Frontal cortex (tissue), 4 donors: ENCODE data around the gene EXO5. TPM values are rescaled to one million over a fixed set of nuclear protein-coding genes. Genes with fewer than 3 reads are reported as not detected.
"Not testable (repeated sequence)": the region's sequence is repeated elsewhere in the genome, so short reads cannot be mapped to it uniquely, and the experiment has no call there.

Source experiments
- DNase-seq, 2 donors: peaks; one replicate each; pipeline ENCODE4 v3.0.0; 2012; ENCODE audit warnings: low spot score in 2 of 2
- FAIRE-seq: peaks from 2 replicates; lab custom pipeline; 2012; peaks lifted over from hg19 to GRCh38; lab: Jason Lieb, UNC
- small RNA-seq: library from RNA; depleted of rRNA; stranded (forward); fragments of <200 nt; gene quantifications from one replicate; pipeline ENCODE3, GENCODE V24; 2014
- total RNA-seq: library from RNA; depleted of rRNA; stranded (reverse); fragments of >200 nt; gene quantifications from one replicate; pipeline ENCODE4 v1.2.3, GENCODE V29; 2014
- donor health status: control.
- donor health status: control.
- donor health status: control.

The EXO5 gene
- total RNA-seq, 1 donor from 2014 or later: 28.5 TPM

- no peak for DNase-seq
- FAIRE-seq: no peak
Observed at GRCh38 chr1:40539338-40539737, 30.8 kb downstream of the EXO5 start.

DNA sequence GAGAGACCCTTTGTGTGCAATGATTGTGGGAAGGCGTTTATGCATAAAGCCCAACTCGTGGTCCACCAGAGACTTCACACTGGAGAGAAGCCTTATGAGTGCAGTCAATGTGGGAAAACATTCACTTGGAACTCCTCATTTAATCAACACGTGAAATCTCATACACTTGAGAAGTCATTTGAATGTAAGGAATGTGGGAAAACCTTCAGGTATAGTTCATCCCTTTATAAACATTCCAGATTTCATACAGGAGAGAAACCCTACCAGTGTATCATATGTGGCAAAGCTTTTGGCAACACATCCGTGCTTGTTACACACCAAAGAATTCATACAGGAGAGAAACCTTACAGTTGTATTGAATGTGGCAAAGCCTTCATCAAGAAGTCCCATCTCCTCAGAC is 38.4 kb downstream of the EXO5 start:
- no peak for FAIRE-seq
- no peak for DNase-seq

DNA sequence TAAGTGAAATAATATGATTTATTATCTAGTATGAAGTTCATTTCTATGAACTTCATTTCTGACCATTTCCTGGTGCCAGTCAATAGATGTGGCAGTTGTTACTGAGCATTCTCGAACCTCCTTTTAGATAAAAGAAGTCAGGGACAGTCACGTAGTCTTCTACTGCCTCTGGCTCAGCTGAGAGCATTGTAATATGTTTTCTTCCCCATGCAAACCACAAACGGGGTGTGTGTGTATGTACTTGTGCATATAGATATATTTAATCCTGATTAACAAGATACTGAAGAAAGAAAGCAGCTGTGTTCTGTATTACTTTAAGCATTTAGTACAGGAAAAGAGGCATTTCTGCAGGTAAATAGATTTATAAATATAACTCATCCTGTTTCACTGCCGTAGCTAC is 44.5 kb downstream of the EXO5 start:
- FAIRE-seq (no peak), DNase-seq (no peak)

DNA sequence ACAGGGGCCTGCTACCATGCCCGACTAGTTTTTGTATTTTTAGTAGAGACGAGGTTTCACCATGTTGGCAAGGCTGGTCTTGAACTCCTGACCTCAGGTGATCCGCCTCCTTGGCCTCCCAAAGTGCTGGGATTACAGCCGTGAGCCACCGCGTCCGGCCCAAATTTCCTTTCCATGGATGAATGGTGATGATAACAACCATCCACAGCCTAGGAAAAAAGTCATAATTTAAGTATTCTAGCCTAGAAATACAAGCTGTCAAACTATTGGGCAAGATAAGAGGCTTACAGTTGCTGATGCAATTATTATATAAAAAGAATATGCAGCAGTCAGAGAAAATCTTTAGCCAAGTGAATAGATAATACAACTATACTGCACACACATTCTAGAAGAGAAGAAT is 46.2 kb downstream of the EXO5 start:
- not testable (repeated sequence) for FAIRE-seq, DNase-seq

- DNase-seq (no peak), FAIRE-seq (no peak)
Observed at GRCh38 chr1:40556121-40556520, 47.6 kb downstream of the EXO5 start.

- DNase-seq, FAIRE-seq: not testable (repeated sequence)
Observed at GRCh38 chr1:40558241-40558640, 49.7 kb downstream of the EXO5 start.

DNA sequence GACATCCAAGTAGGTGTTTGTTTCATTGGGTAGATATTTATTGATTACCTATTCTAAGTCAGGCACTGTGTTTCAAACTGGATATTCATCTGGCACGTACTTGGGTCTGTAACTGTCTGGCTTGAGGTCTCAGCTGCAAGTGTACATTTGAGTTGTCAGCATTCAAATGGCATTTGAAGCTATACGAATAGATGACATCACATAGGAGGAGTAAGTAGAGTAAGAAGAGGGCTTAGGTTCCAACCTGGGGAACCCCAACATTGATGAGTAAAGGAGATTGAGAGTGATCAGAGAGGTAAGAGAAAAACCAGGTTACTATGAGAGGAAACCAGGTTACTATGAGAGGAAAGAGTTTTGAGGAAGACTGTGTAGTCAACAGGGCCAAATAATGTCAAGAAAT is 53.6 kb downstream of the EXO5 start:
- no peak for FAIRE-seq
- no peak for DNase-seq

- FAIRE-seq (no peak), DNase-seq (no peak)
Observed at GRCh38 chr1:40563266-40563665, 54.7 kb downstream of the EXO5 start.

DNA sequence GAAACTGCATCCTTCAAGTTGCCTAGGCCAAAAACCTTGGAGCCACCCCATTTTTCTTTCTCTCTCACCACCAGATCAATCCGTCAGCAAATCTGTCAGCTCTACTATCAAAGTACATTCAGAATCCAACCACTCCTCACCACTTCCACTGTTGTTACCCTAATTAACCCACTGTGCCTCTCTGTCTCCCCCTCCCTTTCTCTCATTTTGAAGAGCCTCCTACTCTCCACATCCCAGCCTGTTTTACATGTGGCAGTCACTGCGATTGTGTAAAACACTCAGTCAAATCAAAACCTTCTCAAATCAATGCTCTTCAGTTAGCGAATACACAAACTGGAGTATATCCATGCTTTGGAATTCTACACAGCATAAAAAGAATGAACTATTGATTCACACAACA is 55.9 kb downstream of the EXO5 start:
- no peak for FAIRE-seq

GRCh38 chr1:40564913-40565312 is 56.3 kb downstream of the EXO5 start:
- FAIRE-seq (no peak), DNase-seq (no peak)

More for the DNA sequence above, 55.9 kb downstream of the EXO5 start:
- no peak for DNase-seq

Small RNAs within 50 kb of the gene (small RNA-seq; reads per million reads assigned to genes)
- gene AL356379.1: not detected

Other genes starting within 250 kb of the EXO5 start
- gene COL9A2, start 191.5 kb upstream of the EXO5 start, total RNA-seq: 6.9 TPM
- gene SMAP2, start 135.0 kb upstream of the EXO5 start, total RNA-seq: 28.1 TPM
- 11.8 TPM for gene ZFP69B, start 58.3 kb upstream of the EXO5 start, total RNA-seq
- gene ZFP69, start 31.5 kb upstream of the EXO5 start, total RNA-seq: 19.2 TPM
- 7.7 TPM for gene ZNF684, start 22.9 kb downstream of the EXO5 start, total RNA-seq
- gene RIMS3, start 156.9 kb downstream of the EXO5 start, total RNA-seq: 24.1 TPM
- 31.8 TPM for gene NFYC, start 182.9 kb downstream of the EXO5 start, total RNA-seq